ENCODE data around the gene FGD4.
A peak's percentile ranks its signal among the peaks of the same experiment; 100 is the strongest.
"Not testable (repeated sequence)": the region's sequence is repeated elsewhere in the genome, so short reads cannot be mapped to it uniquely, and the experiment has no call there.

The FGD4 gene

DNA sequence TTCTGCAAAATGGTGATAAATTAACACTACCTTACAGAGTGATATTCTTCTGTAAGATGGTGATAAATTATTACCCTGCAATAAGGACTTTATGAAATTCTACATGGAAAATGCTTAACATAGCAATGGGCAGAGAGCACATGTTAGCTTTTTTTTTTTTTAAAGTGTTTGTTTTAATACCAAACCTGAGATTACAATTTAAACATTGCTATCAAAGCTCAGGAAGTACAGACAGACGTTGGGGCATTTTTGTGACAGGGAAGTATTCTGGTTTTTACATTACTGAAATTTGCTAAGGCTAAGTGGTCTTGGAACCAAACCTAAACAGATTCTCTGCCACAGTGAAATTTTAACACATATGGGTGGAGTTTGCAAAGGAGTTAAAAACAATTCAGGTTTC, 133.1 kb downstream of the FGD4 start:
- no peak for DNase-seq

DNA sequence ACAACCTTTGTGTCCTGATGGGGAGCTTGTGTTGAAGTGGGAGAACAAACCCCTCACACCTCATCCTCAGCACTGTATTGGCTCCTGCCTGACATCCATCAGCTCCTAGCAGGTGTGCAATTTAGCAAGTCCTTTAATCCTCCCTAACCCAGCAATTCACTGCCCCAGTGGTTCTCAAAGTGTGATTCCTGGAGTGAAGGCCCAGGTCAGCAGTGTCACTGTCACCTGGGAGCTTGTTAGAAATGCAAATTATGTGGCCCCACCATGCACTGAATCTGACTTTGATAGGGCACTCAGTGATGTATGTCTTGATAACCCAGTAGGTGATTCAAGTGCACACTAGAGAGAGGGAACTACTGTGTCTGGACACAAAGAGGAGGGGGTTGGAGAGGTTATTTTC, 133.6 kb downstream of the FGD4 start:
- no peak for DNase-seq

DNA sequence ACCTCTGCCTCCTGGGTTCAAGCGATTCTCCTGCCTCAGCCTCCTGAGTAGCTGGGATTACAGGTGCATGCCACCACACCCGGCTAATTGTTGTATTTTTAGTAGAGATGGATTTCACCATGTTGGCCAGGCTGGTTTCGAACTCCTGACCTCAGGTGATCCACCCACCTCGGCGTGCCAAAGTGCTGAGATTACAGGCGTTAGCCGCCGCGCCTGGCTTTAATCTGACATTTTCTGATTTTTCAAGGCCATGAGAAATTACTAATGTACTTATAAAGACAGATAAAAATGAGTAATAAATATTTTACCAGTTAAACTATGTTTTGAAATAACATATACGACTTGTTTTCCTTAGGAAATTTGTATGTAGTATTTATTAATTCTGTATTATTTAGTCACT, 134.1 kb downstream of the FGD4 start:
- not testable (repeated sequence) for DNase-seq

DNA sequence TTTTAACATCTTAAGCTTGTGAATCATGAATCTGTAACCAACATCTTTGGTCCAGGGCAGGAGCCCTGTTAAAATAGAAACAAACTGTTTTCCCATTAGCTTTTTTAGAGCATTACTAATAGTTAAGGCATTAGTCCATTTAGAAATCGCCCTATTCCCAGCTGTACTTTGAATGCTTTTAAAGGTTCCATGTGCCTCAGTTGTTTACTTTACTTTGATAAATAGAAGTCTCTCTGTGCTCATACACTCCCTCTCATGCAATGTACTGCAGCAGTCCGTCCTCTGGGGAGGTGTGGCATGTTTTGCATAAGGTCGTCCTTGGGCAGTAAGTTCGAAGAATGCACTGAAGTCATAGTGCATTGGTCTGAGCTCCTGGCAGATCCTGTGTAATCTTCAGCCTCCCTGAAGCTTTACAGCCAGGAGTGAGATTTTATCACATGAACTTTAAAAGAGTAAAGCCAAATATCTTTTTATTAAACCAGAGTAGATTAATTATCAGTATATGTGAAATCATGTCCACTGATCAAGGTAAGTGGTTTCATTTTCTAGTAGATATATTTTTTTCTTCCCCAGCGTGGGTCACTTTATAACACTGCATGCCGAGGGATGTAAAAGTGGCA, 134.7 kb downstream of the FGD4 start:
- no peak for DNase-seq

DNA sequence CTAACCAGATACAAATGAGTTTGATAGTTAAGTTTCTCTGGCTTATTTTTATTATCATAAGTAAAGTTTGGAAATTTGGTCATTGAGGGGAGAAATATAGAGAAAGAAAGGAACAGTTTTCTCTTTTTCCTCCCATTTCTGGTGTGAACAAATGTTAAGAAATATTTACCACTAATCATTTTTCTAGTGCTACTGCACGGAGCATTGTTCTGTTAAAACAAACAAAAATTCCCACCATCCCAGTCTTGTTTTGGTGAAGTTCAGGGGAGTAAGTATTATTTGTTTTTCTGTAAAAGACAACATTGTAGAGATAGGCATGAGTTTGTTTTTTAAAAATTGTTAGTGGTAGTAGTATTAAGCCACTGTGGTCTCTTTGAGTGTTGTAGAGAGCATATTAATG, 135.3 kb downstream of the FGD4 start:
- no peak for DNase-seq

DNA sequence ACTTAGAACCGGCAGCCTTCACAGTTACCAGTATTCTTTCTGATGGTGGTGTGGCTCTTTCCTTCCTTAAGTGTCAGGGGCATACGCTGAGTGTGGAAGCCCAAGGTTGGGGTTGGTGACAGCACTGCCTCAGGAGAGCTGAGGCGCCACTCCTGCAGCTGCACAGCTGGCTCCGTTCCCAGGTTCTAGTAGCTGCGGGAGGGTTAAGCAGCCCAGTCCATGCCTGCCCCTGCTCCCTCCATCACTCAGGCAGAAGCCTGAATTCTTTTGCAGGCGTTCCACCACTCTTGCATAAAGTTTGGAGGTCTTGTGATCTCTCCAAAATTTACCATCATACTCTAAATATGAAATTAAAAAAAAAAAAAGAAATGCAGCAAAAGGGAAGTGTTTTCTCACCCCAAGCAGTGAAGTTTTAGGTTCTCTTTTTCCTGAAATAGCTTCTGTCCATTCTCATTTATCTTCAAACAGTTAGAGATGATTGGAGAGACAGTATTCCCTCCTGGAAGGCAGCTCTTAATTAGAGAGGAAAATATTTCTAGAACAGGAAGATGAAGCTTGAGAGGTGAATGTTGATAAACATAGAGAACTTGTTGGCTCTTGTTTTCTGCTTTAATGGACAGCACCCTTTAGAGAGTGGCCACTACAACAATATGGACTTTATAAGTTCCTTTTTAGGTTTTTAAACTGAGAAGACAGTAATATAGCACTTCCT, 136.1 kb downstream of the FGD4 start:
- peak; percentile 16 for DNase-seq

DNA sequence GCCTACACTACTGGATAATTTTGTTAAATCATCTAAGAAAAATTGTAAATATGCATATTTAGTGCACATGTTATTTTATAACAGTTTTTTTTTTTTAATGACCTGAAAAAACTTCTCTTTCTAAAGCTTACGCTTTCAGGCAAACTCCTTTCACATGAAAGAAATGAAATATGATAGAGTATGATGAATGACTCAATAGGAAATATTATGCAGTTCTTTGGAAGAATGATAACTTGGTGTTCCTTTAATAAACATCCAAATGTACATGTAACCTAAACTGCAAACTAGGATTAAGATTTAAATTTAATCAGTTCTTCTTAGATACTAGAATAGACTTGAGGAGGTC, 136.6 kb downstream of the FGD4 start:
- DNase-seq = no peak

DNA sequence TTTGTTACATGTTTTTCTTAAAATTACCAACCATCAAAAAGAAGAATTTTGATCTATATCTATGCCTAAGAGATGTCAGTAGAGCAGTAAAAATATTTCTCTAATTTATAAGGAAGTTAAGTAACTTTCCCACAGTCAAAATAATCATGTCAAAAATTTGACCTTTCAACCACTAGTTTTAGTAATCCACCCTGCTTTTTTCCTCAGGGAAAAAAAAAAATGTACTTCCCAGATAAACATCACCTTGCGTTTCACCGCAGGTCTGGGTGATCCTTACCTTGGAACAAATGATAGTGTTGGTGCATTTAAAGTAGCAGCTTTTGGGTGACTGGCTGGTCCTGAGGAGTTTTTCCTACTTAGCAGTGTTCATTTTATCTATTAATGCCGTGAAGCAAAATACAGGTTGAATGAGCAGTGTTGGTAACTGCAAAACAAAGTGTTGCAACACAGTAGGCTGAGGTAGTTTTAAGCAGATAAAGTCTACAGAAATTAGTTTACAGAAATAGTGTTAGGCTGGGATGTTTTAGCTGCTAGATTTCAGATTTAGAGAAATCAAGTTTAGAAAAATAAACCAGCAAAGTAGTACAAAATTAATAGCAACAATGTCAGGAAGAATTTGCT, 142.5 kb downstream of the FGD4 start:
- no peak for DNase-seq

DNA sequence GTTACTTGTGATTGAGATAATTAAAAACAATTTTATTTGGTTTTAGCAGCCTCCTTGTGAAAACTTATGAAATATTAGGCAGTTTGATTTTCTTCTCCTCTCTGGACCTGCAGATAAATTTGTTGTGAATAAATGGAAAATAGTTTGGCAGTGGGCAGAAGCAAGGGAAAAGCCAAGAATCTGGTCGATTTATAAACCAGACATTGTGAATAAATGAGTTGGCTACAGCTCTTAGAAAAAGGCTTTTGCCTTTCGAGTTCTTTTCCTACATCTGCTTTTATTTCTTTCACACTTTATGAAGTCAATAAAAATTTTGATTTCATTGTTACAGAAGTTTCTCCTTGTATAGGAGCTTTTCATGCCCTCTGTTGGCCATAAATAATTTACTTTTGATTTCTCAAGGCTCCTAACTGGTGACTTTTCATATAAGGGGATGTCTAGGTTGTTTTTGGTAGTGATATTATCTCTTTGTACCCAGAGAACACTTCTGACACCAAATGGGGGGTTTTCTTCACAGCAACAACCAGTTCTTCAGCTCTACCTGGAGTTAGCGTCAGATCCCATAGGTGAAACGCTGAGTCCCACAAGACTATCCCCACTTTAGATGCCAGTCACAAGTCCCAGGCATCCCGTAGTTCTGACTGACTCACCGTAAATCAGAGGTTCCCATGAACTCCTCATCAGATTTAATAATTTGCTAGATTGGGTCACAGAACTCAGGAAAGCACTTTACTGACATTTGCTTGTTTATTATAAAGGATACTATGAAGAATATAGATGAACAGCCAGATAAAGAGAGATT, 143.3 kb downstream of the FGD4 start:
- no peak for DNase-seq

DNA sequence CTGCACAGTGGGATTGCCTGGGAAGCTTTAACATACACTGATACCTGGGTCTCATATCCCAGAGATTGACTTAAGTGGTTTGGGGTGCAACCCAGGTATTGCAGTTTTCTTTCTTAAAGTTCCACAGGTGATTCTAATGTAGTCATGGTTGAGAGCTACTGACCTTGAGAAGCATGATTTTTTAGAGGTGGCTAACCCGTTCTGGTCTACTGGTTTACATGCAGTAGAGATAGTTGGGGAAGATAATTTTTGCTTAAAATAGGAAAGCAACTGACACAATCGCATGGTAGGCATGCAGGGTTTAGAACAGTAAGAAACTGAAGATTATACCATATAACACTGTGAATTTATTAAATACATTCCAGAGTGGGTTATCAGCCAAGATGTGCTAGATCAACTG, 145.5 kb downstream of the FGD4 start:
- no peak for DNase-seq

DNA sequence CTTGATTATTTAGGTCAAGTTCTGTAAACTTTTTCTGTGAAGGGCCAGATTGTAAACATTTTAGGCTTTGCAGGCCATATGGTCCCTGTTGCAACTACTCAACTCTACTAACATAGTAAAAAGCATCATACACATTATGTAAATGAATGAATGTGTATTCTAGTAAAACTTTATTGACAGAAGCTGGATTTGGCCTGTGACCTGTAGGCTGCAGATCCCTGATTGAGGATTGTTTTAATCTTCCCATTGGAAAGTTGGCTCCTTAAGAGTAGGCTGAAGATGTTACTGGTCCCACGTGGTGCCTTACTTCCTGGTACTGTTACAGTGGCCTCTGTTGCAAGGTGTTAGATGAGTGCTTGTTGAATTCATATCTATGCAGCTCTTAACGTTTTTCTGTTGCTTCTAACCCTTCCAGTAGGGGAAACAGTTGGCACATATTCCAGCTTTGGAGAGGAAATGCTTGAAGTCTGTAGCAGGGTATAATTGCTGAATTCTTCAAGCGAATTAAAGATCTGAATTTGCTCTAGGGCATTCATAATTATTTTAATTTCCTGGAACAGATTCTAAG, 146.1 kb downstream of the FGD4 start:
- DNase-seq = no peak

DNA sequence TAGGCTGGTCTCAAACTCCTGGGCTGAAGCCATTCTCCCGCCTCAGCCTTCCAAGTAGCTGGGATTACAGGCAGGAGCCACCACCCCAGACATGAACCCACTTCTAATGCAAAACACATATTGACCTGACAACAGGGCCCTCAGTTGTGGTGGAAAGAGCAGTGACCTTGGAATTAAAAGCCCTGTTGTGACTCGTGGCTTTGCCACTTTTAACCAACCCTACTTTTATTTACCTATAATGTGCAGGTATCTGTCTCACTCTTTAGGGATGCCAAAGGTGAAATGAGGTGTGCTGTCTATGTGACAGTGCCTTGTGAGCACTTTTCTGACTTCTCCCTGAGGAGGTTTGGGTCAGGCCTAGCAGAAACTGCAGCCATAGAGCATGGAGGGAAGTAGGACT, 146.9 kb downstream of the FGD4 start:
- DNase-seq = no peak

DNA sequence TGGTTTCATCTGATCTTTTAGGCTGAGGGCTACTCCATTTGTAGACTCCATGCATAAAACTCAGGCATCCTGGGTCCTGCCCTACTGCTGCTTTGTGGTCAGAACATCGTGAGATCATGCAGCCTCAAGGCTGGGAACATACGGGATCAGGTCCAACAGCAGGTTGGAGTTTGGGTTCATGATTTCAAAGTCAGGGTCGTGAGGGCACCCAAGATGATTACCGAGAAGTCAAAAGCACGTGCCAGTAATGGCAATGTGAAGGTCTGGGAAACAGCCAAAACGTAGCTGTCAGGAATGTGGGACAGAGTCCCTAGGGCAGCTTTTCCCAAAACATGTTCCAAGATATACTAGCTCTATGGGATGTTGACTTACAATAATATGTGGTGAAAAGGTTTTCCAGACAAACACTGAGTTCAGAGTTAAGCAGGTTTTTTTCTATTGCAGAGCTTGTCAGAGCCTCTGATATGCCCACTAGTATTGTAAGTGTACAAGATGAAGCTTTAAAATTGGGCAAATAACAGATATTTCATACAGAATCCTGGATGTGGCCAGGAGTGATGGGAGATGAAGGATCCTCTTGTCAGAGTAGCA, 149.4 kb downstream of the FGD4 start:
- no peak for DNase-seq

DNA sequence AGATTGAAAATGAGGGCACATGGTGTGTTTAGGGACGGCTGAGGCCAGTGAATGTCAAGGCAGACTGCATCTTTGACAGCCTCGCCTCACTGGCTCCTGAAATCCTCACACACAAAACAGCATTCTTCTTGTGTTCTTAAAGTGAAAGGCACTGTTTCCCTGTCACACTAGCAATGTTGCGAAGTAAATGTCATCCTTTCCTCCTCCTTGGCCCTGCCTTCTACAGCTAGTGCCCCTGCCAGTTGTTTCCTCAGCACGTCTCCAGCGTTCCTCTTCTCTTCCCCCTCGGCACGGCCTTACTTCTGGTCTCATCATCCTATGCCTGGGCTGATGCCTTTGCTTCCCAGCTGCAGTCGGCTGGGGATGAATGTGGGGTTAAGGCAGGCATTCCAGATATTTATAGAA, 150.3 kb downstream of the FGD4 start:
- no peak for DNase-seq

DNA sequence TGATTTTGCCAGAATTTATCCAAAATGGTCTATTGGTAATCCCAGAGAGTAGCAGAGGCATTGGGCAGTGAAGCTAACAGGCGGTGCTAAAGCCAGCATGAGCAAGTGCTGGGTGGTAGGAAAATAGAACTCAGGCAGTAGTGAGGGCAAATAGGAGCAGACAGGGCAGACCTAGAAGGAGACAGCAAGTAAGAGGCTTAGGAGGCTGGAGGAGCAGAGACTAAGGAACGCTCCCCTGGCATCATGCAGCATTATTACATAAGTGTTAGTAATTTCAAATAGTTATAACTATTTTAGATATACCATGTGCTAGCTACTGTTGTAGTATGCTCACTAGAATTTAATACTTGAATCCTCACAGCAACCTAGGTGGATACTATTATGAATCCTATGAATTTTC, 151.7 kb downstream of the FGD4 start:
- no peak for DNase-seq

DNA sequence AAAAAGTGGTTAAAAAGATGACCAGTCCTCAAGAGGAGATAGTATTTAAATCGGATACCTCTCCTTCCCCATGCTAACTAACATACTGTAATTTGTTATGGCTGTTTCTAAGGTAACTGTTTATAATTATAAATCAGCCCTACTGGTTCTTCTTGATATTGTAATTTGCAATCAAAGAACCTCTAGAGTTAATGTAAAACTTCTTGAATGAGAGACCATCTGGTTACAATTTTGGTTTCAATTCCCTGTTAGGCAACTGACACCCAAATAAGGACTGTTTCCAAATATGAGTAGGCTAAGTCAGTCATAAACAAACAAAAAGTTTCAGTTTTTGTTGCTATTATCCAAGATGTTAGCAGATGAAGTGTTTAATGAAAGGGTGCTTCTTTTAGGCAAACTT, 159.5 kb downstream of the FGD4 start:
- no peak for DNase-seq

DNA sequence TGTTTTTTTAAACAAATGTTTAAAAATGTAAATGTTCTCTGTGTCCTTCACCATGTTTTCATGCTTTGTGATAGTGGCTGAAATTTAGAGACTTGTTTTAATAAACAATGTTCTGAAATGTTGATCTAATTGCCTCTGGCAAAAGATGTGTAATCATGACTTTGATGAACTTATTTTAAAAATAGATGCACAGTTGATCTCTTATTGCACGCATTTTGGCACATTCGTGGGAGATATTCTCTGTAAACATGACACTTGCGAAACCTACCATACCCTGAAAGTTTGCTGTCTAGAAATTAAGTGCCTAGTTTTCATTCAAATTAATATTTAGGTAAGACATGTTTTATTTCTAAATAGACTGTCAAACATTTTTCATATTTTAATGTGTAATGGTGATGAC, 160.1 kb downstream of the FGD4 start:
- no peak for DNase-seq

DNA sequence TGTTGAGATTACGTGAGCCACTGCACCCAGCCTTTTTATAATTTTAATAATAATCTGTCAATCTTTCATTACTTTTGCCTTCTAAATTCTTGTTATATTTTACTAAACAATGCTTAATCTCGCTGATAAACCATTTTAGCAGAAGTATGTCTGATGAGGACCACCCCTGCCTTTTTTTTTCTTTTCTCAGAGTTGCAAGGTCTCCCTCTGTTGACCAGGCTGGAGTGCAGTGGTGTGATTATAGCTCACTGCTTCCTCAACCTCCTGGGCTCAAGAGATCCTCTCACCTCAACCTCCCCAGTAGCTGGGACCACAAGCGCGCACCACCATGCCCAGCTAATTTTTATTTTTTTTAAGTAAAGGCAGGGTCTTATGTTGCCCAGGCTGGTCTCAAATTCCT, 161.2 kb downstream of the FGD4 start:
- no peak for DNase-seq

DNA sequence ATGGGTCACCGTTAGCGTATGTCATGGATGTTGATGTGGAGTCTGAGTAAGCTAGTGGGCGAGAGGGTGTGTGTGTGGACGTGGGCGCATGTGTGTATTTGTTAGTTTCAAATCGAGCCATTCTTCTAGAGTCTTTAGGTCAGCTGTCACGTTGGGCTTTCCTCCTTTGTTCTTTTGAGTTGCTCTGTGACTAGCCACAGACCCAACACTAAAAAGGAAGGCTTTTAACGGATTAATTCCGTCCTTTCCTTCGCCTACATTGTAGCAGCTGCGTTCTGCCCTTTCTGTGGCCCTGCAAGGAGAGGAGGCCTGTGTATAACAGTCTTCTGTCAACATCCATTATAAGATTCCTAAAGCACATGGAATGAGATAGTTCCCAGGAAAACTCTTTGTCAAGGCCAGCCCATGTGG, 162.6 kb downstream of the FGD4 start:
- no peak for DNase-seq

DNA sequence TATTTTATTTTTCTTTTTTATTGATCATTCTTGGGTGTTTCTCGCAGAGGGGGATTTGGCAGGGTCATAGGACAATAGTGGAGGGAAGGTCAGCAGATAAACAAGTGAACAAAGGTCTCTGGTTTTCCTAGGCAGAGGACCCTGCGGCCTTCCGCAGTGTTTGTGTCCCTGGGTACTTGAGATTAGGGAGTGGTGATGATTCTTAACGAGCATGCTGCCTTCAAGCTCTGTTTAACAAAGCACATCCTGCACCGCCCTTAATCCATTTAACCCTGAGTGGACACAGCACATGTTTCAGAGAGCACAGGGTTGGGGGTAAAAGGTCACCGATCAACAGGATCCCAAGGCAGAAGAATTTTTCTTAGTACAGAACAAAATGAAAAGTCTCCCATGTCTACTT, 163.1 kb downstream of the FGD4 start:
- DNase-seq = not testable (repeated sequence)

DNA sequence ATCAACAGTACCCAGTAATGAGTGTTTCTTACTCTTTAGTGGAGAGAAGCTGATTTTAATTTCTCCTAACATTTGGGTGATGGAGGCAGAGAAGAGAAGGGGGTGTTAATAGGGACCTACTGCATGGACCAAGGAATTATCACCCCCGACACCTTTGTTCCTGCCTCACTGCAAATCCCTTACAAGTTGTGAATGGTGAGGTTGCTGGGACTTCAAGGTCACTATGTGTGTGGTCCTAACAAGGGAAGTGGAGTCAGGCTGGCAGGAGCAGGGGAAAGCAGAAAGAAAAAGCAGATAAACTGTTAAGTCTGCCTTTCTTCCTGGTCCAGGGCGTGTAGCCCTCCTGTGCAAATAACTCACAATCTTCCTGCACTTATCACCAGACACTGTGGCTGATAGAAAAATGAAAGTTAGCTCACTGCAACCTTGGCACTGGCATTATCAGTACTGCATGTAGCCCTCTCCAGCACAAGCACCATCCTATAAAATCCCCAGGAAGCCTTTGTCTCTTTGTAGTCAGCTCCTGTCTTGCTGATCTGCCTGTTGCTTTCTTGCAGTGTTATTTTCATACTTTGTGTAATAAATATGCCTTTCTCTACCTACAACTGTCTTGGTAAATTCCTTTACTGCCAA, 167.4 kb downstream of the FGD4 start:
- DNase-seq = no peak

DNA sequence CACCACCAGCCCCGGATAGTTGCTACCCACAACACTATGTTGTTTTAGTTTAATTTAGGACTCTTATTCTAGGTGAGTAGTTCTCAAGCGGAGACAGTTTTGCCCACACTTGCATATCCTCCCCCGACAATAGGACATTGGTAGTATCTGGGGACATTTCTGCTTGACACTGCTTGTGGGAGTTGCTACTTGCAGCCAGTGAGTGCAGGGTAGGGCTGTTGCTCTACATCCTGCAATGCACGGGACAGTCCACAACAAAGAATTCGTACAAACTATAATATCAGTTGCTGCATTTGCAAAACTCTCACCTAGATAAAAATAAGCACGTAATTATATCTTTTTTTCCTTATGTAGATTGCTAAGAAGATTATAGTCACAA, 167.9 kb downstream of the FGD4 start:
- no peak for DNase-seq

DNA sequence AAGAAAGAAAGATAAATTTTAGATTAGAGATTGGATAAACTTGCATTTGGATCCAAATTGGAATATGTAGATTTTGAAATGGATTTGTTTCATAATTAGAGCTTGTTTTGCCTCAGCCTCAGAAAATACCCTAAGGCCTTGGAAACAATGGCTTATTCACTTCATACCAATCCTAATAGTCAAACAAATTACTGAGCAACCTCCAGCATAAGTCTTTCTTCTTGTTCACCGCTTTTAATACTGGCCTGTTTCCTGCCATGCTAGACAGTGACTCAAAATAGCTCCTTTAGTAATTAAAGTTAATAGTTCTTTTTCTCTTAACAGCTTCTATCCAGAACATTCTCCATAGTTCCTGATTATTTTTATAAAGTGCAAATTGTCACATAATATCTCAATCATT, 168.9 kb downstream of the FGD4 start:
- no peak for DNase-seq
